Brain microvascular endothelial cell (primary cell): ENCODE results near the gene SLAIN2.
A peak's percentile ranks its signal among the peaks of the same experiment; 100 is the strongest.

Experiments used
- DNase-seq: peaks from one replicate; pipeline ENCODE4 v3.0.0-alpha.2; 2020
- H3K27ac ChIP-seq: fragments of 250-450 bp; sonication (Bioruptor Pico); 2 replicates; pipeline ENCODE4 v1.5.1; 2020; ENCODE audit warnings: mild to moderate bottlenecking, moderate library complexity
- H3K27me3 ChIP-seq: fragments of 250-450 bp; sonication (Bioruptor Pico); replicated peaks from 2 replicates; pipeline ENCODE4 v1.5.1; 2020; ENCODE audit warnings: mild to moderate bottlenecking
- H3K36me3 ChIP-seq: fragments of 250-450 bp; sonication (Bioruptor Pico); replicated peaks from 2 replicates; pipeline ENCODE4 v1.5.1; 2020; ENCODE audit warnings: mild to moderate bottlenecking
- H3K4me3 ChIP-seq: 2 replicates; pipeline ENCODE4 v1.5.1; 2011; ENCODE audit warnings: low read depth, mild to moderate bottlenecking, control low read depth, low read length, moderate library complexity
- CTCF ChIP-seq: IDR thresholded peaks from 2 replicates; pipeline ENCODE4 v1.5.1; 2011; ENCODE audit warnings: low read depth, mild to moderate bottlenecking, moderate library complexity, low read length, control low read depth, inconsistent platforms; ENCODE audit errors: missing control alignments
- in situ Hi-C: cut with HindIII; loops from 2 replicates; pipeline ENCODE4 v1.10.0; 2017; ENCODE audit warnings: low sequenced_read_pairs, low pct_ligation_motif_present

The SLAIN2 gene

GRCh38 chr4:48342606-48342880, 1.2 kb downstream of the SLAIN2 start:
- H3K4me3 ChIP-seq: peak overlapping the region; percentile 93
- in situ Hi-C loops: no loop called here
- peak overlapping the region; percentile 83 for H3K27ac ChIP-seq
- no peaks in the 10 kb centered on the region for H3K27me3 ChIP-seq
- DNase-seq: no peak
- TF ChIP-seq CTCF: no peak
- no peaks in the 10 kb centered on the region for H3K36me3 ChIP-seq

GRCh38 chr4:48343035-48343434, 1.7 kb downstream of the SLAIN2 start:
- Histone ChIP-seq H3K27me3 (no peaks in the 10 kb centered on the region), H3K4me3 (peak overlapping the region; percentile 93), H3K27ac (no peak overlapping the region), H3K36me3 (no peaks in the 10 kb centered on the region)
- in situ Hi-C loops: no loop called here
- no peak for TF ChIP-seq CTCF
- DNase-seq: no peak

- Histone ChIP-seq H3K27me3 (no peaks in the 10 kb centered on the region), H3K27ac (no peak overlapping the region), H3K4me3 (peak overlapping the region; percentile 93), H3K36me3 (no peaks in the 10 kb centered on the region)
- no peak for DNase-seq
- in situ Hi-C loops: no loop called here
- no peak for TF ChIP-seq CTCF
Observed at GRCh38 chr4:48343551-48343950, 2.2 kb downstream of the SLAIN2 start.

GRCh38 chr4:48345542-48345941, 4.2 kb downstream of the SLAIN2 start:
- no peak for DNase-seq
- no peaks in the 10 kb centered on the region for H3K27me3 ChIP-seq
- TF ChIP-seq CTCF: no peak
- no peak overlapping the region for H3K4me3 ChIP-seq
- H3K36me3 ChIP-seq: no peaks in the 10 kb centered on the region
- H3K27ac ChIP-seq: no peak overlapping the region
- in situ Hi-C loops: no loop called here

- H3K4me3 ChIP-seq: no peak overlapping the region
- H3K27me3 ChIP-seq: no peaks in the 10 kb centered on the region
- DNase-seq: no peak
- TF ChIP-seq CTCF: no peak
- H3K36me3 ChIP-seq: no peaks in the 10 kb centered on the region
- in situ Hi-C loops: no loop called here
- peak overlapping the region; percentile 7 for H3K27ac ChIP-seq
Observed at GRCh38 chr4:48346594-48346993, 5.3 kb downstream of the SLAIN2 start.

- Histone ChIP-seq H3K27ac (no peak overlapping the region), H3K4me3 (no peak overlapping the region), H3K27me3 (no peaks in the 10 kb centered on the region), H3K36me3 (no peaks in the 10 kb centered on the region)
- in situ Hi-C loops: no loop called here
- no peak for TF ChIP-seq CTCF
- no peak for DNase-seq
Observed at GRCh38 chr4:48347282-48347921, 6.1 kb downstream of the SLAIN2 start.
